ENCODE results near the gene GPRIN3.
"Not testable (repeated sequence)": the region's sequence is repeated elsewhere in the genome, so short reads cannot be mapped to it uniquely, and the experiment has no call there.

GPRIN3 gene

DNA sequence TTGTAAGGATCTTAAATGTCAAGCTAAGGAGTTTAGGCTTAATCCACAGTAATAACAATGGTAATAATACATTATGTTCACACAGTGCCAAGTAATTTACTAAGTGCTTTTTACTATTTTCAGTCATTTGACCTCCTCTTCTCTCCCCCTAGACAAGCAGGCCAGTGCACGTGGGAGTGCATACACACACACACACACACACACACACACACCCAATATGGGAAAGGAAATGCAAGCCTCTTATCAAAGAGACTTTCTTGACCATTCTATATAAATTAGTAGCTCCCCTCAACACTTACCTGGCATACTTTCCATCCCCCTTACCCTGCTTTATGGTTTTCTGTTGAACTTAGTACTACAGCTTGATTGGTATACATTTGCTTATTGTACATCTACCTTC, 3.8 kb upstream of the GPRIN3 start:
- no peak for DNase-seq

DNA sequence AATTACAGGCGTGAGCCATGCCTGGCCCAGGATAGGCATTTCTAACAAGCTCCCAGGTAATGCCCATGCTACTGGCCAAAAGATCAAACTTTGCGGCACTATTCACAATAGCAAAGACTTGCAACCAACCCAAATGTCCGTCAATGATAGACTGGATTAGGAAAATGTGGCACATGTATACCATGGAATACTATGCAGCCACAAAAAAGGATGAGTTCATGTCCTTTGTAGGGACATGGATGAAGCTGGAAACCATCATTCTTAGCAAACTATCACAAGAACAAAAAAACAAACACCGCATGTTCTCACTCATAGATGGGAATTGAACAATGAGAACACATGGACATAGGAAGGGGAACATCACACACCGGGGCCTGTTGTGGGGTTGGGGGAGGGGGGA, 1.6 kb upstream of the GPRIN3 start:
- not testable (repeated sequence) for DNase-seq

DNA sequence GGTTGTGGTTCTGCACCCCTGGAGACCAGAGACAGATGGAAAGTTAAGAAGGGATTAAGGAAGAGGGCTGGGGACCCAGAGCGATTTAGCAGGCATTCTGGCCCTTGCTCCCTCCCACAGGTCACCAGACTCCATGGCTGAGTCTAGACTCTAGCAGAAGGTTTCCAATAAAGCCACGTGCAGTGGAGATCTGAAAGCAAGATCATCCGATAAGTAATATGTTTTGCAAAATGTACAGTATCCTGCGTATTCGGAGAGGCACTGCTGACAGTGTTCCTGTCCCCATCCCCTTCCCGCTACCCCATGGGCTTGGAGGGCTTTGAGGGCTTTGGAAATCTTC, 531 bp upstream of the GPRIN3 start:
- DNase-seq: no peak

DNA sequence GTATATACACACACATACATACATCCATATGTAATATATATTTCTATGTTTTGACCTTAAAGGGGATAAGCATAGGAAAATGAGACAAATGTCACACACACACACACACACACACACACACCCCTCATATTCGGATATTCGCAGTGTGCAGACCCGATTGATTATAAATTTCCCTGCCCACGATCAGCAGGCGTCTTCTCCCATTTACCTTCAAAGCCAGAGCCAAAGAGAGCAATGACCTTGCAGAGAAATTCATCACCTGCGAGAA, 488 bp downstream of the GPRIN3 start:
- no peak for DNase-seq

DNA sequence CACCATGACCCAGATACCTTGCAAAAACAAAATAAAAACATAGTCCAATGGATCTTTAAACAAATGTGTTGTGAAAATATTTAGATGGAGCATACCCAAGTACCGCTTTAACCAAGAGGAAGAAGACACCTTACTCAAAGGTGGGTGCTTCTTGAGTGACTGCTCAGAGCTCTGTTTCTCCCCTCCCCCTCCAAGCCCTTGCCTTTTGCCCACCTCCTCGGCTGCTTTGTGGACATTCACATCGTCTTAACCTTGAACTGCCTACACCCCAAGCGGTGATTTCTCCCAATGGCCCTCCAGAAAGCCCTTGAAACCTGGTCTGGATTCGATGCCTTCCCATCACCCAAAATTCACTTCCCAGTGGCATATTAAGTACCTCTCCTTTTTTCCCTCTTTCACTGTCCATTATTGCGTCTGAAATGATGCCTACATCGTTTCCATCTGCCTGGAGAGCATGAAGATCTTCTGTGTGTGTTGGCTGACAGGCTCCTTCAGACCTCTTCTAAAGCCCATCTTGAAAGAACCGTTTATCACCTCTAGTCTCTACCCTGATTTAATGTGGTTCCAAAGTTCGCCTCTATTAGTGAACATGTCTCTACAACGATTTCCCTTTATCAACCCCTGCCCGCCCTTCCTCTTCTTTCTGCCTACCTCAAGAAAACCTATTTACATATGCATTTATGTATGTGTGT, 968 bp downstream of the GPRIN3 start:
- DNase-seq: no peak

DNA sequence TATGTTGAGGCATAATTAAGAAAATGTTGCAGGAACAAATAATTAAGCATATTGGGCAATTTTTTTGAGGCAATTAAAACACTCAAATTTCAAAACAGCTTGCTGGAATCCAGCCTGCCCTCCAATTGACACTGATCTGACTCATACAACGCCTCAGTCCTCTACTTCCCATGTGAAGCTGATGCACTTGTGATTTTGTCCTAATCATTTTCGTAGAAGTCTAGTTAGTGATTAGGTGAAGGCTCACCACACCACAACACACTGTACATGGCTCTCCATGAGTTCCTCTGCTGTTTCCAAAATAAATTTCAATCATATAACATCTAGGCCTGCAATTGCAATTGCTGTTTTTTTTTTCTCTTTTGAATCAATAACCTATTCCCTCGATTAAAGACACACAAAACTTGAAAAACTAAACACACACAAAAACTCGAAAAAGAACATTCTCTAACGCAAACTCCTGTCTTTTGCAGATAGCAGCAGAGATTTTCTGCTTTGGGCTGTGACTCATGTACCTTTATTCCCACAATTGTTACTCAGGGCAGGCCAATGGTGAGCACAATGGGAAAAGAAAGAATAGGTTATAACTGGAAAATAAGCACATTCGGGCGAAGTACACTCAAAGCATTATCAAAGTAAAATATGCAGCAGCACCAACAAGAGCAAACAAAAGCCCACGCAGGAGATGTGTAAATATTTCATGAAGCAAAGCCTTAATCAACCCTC, 1.7 kb downstream of the GPRIN3 start:
- no peak for DNase-seq

DNA sequence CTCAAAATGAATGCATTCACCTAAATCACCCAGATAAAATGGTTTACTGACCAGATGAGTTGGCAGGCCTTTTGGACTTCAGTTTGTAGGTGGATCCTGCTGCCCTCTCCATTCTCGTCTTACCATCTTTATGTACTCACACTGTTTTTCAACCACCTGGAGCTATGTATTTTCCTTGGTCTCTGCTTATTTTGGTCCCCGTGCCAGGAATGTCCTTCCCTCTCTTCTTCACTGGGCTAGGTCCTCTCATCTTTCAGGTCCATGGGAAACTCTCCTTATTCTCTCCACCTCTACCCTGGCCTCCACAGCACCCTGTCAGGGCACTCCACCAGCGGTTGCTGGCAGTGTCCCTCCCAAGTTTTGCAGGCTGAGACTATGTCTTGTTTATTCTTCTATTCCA, 2.6 kb downstream of the GPRIN3 start:
- DNase-seq: no peak

DNA sequence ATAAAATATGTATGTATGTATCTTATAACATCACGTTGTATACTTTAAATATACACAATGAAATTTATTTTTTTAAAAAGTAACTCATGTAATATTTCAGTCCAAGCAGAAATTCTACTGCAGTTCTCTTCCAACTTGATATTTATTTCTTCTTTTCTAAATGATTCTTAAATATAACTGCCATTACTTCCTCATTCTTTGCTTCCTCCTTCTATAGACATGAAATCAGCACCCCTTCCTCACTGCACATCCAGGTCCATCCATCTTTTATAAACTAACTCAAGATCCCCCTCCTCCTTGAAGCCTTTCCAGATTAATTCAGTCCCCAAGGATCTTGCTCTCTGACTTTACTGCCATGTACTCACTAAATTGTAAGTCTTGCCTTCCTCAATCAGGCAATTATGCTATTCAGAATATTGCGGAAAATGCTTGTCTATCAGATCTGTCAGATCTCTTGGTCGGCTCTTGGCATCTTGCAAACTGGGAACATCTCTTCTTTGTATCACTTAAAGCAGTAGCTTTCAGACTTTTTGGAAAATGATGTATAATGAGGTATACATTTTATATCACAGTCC, 3.7 kb downstream of the GPRIN3 start:
- no peak for DNase-seq

DNA sequence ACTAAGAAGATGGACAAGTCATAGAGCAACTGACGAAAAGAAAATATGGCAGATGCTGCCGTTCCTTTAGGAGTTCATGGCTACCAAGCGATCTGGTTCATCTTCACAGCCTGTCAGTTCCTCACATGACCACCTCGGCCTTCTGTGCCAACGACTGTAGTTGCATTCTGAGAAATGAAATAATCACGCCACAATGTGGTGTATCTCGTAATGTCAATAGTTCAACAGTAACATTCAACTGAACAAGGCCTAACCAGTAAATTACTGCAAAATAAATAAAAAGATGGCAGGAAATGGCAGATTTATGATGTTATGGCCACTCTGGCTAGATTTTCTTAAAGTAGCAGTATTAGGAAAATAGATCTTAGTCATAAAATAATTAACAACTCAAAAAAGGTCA, 4.4 kb downstream of the GPRIN3 start:
- DNase-seq: peak in 1 of 2 experiments; percentile 64

DNA sequence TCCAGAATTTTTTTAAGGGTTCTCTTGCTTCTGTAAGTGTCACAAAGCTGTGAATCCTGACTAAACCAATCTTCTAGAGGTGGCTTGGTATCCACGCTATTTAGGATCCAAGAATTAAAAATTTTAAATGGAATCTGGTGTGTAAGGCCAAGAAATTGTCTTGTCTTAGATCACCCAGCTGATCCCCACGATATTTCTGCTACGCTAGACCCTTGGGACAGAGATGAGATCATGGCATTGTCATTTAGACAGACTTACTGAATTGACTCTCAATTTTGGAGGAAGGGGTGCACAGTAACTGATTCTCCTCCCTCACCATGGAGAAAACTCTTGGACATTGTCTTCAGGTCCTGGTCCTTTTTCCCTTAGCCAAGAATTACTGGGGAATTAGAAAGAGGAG, 5.7 kb downstream of the GPRIN3 start:
- DNase-seq: no peak

DNA sequence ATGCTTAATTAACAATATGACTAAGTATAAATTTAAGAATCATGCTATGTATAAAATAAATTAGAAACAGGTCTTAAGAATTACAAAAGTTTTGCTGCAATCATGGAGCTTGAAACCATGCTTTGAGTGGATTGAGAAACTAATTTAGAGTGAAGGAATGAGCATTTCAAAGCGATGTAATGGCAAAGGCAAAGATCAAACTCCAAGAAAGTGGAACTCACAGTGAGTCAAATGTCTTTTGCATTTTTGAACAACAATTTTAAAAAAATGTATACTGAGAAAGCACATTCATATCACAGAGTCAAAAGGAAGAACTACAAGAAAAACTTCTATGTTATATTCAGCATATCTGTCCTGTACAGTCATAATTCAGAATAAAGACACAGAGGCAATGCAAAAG, 6.6 kb downstream of the GPRIN3 start:
- DNase-seq: no peak

DNA sequence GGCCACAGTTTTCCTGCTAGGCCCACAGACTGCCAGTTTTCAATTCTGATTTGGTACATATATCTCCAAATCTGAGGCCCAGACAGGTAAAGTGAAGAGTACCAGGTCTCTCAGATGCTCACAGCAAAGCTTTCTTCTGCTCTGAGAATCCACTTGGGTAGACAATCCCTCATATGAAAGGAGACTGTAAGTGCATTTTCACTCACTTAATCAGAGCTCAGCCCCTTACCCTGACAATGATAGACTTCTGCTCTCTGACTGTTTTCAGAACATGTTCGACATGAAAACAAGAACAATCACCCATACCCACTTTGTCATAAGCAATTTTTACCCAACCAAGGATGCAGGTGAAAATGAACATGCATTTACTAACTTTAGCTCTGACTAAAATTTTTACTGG, 7.1 kb downstream of the GPRIN3 start:
- DNase-seq: no peak

DNA sequence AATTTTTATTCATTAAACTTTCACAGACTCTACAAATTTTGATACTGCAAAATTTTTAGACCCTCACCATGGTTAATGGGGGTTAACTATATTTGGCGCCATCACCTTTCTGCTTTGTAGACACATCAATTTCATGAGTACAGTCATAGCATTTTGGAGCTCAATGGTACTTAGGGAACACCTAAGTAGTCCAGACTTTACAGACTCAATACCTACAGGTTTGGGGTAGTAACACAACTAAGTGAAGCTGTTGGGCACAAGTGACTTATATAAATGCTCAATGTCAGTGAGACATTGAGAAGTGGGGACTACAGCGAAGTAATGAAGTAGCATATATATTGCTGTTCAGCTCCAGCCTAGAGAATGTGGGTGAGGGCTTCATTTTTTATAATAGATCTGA, 7.5 kb downstream of the GPRIN3 start:
- no peak for DNase-seq

DNA sequence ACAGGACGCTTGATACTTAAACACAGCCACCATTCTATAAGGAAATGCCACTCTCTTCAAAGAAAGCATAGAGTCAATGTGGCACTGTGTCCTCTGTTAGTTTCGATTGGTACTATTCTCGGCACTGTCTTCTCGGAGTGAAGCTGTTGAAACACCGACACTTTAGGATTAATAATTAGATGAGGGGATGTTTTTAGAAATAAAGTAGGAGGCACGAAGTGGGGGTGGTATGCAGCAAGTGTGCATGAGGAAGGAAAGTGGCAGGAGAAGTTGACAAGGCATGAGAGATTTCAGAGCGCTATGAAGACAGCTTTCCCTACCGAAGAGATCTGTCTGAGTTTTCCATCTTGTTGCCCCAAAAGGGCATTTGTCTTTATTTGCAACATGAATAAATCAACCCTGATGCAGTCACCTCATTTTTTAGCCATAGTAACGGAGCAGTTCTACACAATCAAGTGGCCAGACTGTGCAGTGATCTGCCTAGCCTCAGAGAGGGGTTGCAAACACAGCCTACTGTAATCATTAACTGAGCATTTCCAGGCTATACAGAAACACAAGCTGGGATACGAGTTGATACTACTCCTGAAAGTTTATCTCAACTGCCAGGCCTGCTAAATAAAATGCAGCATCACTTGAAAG, 8.3 kb downstream of the GPRIN3 start:
- no peak for DNase-seq

DNA sequence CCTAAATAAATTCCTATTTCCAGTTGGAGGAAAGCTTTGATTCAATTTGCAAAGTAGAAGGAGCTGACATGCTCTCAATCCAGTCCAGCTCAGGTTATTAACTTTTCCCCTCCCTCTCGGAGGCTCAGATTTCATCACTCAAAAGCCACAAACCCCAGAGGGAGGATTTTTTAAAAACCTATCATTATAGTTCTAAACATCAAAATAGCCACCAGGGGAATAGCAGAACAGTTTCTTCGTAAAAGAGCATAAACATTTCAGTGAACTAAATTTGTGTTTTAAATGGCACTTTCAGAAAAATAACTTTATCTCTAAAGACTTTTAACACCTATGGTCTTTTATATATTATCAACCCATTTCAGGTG, 8.8 kb downstream of the GPRIN3 start:
- no peak for DNase-seq

DNA sequence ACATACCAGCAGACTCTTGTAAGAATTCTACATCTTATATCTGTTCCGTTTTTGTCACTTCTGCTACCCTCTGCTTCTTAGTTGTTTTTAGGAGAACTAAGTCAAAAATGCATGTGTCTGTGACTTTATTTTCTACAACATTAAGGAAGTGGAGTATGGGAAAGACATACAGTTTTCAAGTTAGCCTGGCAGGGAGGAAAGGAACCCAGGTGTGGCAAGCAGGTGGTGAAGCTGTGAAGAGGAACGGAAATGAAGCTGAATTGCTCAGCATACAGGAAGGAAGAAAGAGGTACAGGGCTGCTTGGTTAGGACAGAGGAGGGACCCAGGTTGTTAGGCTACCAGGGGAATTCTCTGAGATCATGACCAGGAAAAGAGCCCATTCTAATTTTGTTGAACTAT, 9.4 kb downstream of the GPRIN3 start:
- DNase-seq: no peak

DNA sequence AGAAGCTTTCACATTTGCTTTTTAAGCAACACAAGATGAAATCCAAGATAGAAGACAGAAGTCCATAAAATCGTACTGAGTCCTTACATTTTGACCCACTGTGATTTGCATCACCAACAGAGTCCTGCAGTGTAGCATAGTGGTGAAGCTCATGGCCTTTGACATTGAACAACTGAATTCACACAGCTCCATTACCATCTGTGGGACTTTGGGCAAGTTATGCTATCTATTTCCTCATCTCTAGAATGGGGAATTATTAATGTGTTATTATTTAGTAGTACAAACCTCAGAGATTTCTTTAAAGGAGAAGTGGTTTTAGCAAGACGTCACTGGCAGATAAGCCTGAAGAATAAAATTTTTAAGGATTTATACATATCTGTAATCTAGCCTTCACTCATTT, 10.7 kb downstream of the GPRIN3 start:
- no peak for DNase-seq

DNA sequence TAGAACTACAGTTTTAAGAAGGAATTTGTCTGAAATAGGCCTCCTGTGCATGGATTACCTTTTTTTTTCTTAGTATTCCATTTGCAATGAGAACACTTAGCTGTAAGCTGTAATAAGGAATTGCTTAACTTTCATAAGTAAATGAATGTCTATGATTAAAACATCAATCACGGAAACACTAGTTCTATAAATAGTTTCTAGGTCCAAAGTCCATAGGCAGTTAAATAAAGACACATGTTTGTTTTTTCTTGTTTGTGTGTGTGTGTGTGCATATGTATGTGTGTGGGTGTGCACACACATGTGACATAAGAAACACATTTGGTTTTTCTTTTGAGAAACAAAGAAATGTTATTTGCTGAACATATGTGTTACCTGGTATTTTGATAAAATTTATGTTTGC, 11.2 kb downstream of the GPRIN3 start:
- no peak for DNase-seq

DNA sequence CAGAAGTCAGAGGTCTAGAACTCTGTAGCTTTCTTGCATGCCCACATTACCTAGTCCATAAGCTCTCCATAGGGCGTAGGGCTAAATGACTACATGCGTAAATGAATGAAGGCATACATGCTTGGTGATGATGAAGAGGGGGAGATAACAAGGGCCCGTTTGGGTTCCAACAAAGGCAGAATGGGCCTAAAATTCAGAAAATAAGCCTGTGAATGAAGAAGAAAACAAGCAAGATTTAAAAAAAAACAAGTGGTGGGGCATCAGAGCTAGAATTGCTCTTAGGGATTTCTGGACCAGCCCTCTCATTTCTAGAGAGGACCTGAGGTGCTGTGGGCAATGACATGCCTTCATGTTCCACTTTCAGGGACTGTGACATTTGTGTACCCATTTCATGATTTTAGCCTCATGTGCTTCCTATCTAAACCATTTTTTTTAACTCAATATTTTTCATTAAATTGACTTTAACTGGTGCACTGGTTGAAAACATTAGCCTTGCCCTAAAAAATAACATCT, 12.1 kb downstream of the GPRIN3 start:
- no peak for DNase-seq

DNA sequence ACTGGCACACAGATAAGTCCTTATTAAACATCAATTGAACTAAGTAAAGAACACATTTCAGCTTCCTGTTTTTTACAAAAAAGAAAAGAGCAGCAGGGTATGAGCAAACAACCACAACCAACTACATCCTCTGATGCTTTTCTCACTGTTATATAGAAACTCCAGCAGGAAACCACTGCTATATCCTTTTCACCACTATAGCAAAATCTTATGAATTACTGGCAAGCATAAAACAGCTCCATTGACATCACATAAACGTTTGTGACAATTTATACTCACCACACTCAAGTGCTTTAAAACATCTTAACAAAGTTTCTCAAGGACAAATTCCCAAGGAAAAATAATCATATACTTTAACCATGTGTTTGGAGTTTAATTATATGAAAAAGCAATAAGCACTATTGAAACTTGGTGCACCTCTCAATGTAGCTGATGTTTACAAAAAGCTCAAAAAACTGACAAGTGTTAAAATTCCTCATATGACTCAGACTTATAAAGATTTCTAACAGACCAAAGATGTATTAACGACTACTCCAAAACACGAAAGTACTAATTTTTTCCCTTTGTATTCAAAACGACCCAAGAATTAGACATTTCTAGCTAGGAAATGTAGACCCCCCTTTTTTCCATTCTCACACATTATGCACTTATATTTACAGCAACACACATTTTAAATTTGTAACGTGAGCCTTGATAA, 12.9 kb downstream of the GPRIN3 start:
- DNase-seq: no peak

DNA sequence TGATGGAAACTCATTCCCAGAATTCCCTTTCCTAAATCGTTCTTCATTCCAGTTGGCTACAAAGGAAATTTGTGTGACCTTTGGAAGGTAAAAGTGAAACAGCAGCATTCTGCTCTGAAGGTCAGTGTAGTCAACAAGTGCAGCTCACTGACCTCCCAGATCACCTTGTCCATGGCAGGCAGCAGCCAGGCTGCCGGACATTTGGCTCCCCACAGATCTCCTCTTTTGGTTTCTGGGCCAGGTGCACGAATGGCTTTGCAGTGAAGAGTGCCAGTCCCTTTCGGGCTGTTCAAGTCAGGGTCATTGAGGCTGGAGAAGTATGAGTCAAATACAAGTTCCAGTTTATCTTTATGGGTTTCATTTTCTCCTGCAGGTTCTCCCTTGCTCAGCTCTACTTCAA, 14.3 kb downstream of the GPRIN3 start:
- DNase-seq: no peak

DNA sequence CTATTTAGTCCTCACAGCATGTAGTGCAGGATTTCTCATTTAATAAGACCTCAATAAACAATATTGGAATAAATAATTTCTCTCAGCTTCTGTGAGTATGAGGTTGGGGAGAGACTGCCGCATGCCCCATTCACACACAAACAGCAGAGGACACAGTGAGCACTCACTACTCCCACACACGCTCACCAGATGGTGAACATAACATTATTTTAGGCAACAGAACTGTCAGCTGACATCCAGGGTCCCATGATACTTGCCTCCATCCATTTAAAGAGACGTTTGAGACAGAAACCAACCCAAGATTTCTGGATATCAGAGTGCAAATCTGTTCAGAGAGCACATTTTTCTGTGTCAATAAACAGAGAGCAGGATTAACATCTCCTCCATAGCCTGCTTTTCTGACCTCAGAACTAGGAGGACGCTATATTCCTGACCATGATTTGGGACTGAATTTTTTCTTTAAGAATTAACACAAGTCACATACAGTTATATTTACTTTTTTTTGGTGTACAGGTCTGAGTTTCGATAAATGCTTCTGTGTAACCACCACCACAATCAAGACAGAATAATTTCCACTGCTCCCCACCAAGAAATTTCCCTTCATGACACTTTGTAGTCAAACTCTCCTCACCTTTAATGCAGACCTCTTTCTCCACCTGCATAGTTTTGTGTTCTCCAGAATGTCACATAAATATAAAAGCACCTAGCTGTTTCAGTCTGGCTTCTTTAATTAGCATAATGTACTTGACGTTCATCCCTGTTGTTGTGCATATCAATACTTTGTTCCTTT, 16.7 kb downstream of the GPRIN3 start:
- no peak for DNase-seq

DNA sequence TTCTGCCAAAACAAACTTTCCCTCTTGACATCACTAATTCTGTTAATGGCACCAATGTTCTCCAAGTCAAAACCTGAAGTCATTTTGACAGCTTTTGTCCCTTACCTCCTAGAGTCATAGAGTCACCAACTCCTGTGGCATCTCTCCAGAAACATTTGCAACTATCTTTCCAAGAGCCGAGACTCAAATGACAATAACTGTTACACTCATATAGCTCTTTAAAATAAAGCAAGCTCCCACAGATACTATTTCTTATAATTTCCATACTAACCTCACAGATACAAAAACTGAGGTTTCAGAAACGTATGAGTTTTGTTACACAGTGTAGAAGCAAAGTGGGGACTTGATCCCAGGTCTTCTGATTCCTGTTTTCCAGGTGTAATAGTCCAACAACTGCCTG, 18.3 kb downstream of the GPRIN3 start:
- DNase-seq: no peak

Data from activated CD4-positive, alpha-beta T cell treated with anti-CD3 and anti-CD28 coated beads, Interleukin-2, amount 50 U/mL, for 48 hours (primary cell).